ENCODE results near the gene NSD2.

Gene NSD2

GRCh38 chr4:1971456-1972200 lies 100.4 kb downstream of the NSD2 start:
- DNase-seq = no peak

GRCh38 chr4:1972414-1972813 lies 101.2 kb downstream of the NSD2 start:
- no peak for DNase-seq

GRCh38 chr4:1973218-1973617 lies 102.0 kb downstream of the NSD2 start:
- no peak for DNase-seq

- no peak for DNase-seq
Observed at GRCh38 chr4:1973661-1974060, 102.5 kb downstream of the NSD2 start.

- no peak for DNase-seq
Observed at GRCh38 chr4:1974840-1975239, 103.6 kb downstream of the NSD2 start.

GRCh38 chr4:1975391-1975801 lies 104.2 kb downstream of the NSD2 start:
- DNase-seq = no peak

- DNase-seq = no peak
Observed at GRCh38 chr4:1975880-1976279, 104.7 kb downstream of the NSD2 start.

GRCh38 chr4:1976416-1977352 lies 105.5 kb downstream of the NSD2 start:
- DNase-seq = no peak

- no peak for DNase-seq
Observed at GRCh38 chr4:1978226-1978625, 107.0 kb downstream of the NSD2 start.

- DNase-seq = no peak
Observed at GRCh38 chr4:1978741-1979476, 107.7 kb downstream of the NSD2 start.

GRCh38 chr4:1979477-1980196 lies 108.4 kb downstream of the NSD2 start:
- DNase-seq = no peak

GRCh38 chr4:1980561-1981041 lies 109.4 kb downstream of the NSD2 start:
- no peak for DNase-seq

GRCh38 chr4:1981251-1982058 lies 110.3 kb downstream of the NSD2 start:
- DNase-seq = no peak

GRCh38 chr4:1982124-1983052 lies 111.2 kb downstream of the NSD2 start:
- no peak for DNase-seq

GRCh38 chr4:1983053-1983845 lies 112.1 kb downstream of the NSD2 start:
- no peak for DNase-seq

- DNase-seq = no peak
Observed at GRCh38 chr4:1983846-1984405, 112.7 kb downstream of the NSD2 start.

GRCh38 chr4:1984406-1985191 lies 113.4 kb downstream of the NSD2 start:
- DNase-seq = no peak

- no peak for DNase-seq
Observed at GRCh38 chr4:1985294-1985693, 114.1 kb downstream of the NSD2 start.

Data from left hindlimb (tissue), 1 donor.